Activated naive CD4-positive, alpha-beta T cell treated with anti-CD3 and anti-CD28 coated beads, Interleukin-2, amount 50 U/mL, for 72 hours (primary cell): ENCODE measurements around the gene ATG4C. TPM values are rescaled to one million over a fixed set of nuclear protein-coding genes. Genes with fewer than 3 reads are reported as not detected.
"Not testable (repeated sequence)": the region's sequence is repeated elsewhere in the genome, so short reads cannot be mapped to it uniquely, and the experiment has no call there.

Experiments
- ATAC-seq, 2 donors: fragments of 150-1000 bp; cut with Tn5 transposase; 2 replicates each; pipeline ENCODE4 v1.10.0; 2021; ENCODE audit warnings: mild to moderate bottlenecking in 2 of 2, moderate library complexity in 2 of 2
- DNase-seq, 2 donors: peaks; one replicate each; pipeline ENCODE4 v3.0.0; 2021 to 2022; ENCODE audit warnings: low spot score in 2 of 2
- H3K27ac Mint-ChIP-seq, 2 donors: one replicate each; pipeline ENCODE4 v1.8.0; 2022; ENCODE audit warnings: mild to moderate bottlenecking in 2 of 2, mixed read lengths in 2 of 2
- H3K36me3 Mint-ChIP-seq, 2 donors: one replicate each; pipeline ENCODE4 v1.8.0; 2022; ENCODE audit warnings: mixed read lengths in 2 of 2
- H3K9me3 Mint-ChIP-seq, 2 donors: one replicate each; pipeline ENCODE4 v1.8.0; 2022; ENCODE audit warnings: mixed read lengths in 2 of 2
- total RNA-seq, 2 donors: library from RNA; stranded (reverse); gene quantifications; one replicate each; pipeline ENCODE4 v1.2.3, GENCODE V29; 2022

ATG4C gene
- total RNA-seq, 2 donors from 2014 or later: 11.5 to 18.9 TPM

DNA sequence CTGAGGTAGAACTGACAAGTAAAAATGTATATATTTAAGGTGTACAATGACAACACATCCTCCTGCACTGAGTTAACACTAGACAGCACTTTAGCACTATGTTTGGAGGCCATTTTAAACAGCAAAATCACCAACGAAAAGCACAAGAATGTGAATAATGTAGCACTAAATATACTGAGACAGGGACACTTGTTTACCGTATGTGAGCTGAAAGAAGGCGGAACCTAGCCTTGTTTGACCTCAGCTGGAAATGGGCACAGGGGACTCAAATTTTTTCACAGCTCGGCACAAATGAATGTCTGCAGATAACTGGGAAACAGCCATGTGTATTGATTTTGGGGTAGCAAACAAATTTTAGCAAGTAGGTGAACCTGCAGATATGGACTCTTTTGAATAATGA is 18.0 kb upstream of the ATG4C start:
- Mint-ChIP-seq H3K36me3 (no peaks in the 10 kb centered on the region), H3K9me3 (no peaks in the 10 kb centered on the region), H3K27ac (no peak overlapping the region)
- DNase-seq (no peak), ATAC-seq (no peak)

DNA sequence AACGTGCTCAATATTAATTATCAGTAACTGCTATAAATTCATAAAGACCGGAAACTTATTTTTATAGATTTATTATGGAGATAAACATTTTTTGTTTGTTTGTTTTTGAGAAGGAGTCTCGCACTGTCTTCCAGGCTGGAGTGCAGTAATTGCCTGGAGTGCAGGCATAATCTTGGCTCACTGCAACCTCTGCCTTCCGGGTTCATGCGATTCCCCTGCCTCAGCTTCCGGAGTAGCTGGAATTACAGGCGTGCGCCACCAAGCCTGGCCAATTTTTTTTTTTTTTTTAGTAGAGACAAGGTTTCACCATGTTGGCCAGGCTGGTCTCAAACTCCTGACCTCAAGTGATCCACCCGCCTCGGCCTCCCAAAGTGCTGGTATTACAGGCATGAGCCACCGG is 15.4 kb upstream of the ATG4C start:
- Mint-ChIP-seq H3K9me3 (peaks cover 8 to 13% of the 10 kb centered on the region in 2 donors), H3K36me3 (peaks cover 0 to 13% of the 10 kb centered on the region in 2 donors)
- not testable (repeated sequence) for DNase-seq, H3K27ac Mint-ChIP-seq, ATAC-seq

DNA sequence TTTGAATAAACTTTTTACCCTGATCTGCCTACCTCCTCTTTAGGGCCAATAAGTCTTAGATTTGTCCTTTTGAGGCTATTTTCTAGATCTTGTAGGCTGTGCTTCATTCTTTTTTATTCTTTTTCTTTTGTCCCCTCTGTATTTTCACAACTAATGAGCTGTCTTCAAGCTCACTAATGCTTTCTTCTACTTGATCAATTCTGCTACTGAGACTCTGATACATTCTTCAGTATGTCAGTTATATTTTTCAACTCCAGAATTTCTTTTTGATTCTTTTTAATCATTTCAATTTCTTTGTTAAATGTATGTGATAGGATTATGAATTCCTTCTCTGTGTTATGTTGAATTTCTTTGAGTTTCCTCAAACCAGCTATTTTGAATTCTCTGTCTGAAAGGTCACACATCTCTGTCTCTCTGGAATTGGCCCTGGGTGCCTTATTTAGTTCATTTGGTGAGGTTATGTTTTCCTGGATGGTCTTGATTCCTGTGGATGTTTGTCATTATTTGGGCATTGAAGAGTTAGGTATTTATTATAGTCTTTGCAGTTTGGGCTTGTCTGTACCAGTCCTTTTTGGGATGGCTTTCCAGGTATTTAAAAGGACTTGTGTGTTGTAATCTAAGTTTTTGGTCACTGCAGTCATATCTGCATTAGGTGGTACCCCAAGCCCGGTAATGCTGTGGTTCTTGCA is 11.2 kb upstream of the ATG4C start:
- Mint-ChIP-seq H3K9me3 (peaks cover 19 to 21% of the 10 kb centered on the region in 2 donors), H3K36me3 (peaks cover 0 to 27% of the 10 kb centered on the region in 2 donors), H3K27ac (no peak overlapping the region)
- DNase-seq: no peak
- ATAC-seq: no peak

DNA sequence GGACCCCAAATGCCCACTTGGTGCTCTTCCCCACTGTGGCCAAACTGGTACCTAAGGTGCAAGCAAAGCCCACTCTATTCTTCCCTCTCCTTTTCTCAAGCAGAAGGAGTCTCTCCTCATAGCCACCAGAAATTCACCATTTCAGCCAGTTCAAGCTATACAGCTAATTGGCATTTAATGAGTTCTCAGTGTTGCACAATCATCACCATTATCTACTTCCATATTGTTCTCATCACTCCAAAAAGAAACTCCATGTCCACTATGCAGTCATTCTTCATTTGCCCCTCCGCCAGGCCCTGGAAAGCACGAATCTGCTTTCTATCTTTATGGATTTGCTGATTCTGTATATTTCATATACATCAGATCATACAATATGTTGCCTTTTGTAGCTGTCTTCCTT is 9.9 kb upstream of the ATG4C start:
- DNase-seq: no peak
- H3K36me3 Mint-ChIP-seq: peaks cover 0 to 27% of the 10 kb centered on the region in 2 donors
- no peak overlapping the region for H3K27ac Mint-ChIP-seq
- ATAC-seq: no peak
- peaks cover 19 to 21% of the 10 kb centered on the region in 2 donors for H3K9me3 Mint-ChIP-seq

DNA sequence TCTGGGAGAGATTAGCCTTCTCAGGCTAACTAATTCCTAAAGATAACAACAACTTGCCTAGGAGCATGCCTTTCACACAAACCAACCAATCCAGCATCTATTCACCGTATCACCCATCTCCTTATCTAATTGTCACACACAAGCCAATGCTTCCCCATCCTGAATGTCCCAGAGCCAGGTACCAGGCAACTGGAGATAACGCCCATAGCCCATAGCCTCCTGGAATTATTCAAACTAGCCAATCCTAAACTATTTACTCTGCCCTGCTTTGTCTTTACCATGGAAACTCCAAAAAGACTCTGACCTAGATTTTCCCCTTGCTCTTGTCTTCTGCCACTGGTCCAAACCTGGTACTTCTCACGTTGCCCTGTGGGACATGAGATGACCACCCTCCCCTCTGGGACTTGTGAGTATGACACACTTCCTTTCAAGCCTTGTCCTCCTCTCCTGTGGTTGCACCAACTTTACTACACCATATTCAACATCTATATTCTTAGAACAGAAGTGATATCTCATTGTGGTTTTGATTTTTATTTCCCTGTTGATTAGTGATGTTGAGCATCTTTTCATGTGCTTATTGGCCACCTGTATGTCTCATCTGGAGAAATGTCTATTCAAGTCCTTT is 8.8 kb upstream of the ATG4C start:
- Mint-ChIP-seq H3K27ac (no peak overlapping the region), H3K9me3 (peaks cover 19 to 21% of the 10 kb centered on the region in 2 donors), H3K36me3 (peaks cover 0 to 27% of the 10 kb centered on the region in 2 donors)
- ATAC-seq (no peak), DNase-seq (no peak)

DNA sequence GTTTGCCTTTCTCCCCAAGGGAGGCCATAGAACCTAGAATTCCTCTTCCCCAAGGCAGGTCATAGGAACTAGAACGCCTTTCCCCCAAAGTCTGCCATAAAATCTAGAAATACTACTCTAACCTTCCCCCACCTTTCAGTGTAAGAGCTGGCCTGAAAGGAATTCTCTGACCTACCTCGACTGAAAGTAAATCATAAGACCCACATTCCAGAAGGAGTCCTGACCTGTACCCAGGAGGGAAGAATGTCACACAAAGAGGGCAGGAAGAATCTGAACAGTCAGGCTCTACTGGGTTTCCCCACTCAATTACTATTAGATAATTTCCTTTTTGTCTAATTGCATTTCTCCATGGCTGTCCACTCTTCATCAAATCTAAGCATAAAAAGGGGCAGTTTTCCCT is 5.7 kb upstream of the ATG4C start:
- DNase-seq (no peak), ATAC-seq (no peak)
- no peak overlapping the region for H3K27ac Mint-ChIP-seq
- peaks cover 11% of the 10 kb centered on the region in 2 donors for H3K9me3 Mint-ChIP-seq
- peaks cover 0 to 17% of the 10 kb centered on the region in 2 donors for H3K36me3 Mint-ChIP-seq

DNA sequence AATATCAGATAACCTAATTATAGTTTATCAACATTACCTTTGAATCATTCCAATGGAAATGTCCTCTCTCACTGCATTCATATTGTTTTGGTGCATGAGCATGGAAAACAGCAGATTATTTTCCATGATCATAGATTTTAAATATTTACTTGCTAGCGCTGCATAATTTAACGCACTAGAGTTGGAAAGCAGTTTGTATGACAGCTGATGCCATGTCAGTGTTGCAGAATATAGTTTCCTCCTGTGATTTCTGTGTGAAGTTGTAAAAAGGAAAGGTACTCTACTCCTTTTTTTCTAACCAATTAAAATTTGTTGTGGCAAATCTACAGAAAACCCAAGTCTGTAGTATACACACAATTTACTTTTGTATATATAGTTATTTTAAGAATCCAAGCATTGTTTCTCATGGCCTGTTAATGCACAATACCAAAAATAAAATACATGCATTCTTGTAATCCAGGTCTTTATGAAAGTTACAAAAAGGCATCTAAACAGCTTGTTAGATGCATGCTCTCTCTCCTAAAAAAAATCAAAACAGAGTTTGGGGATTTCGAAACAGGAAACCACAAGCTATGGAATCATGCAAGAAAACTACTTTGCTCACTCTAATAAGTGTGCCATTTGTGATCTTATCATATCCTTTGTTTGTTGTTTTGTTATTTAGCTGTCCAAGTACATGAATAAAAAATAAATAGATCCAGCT is 1.9 kb upstream of the ATG4C start:
- no peak for DNase-seq
- no peak for ATAC-seq
- Mint-ChIP-seq H3K9me3 (no peaks in the 10 kb centered on the region), H3K36me3 (no peaks in the 10 kb centered on the region), H3K27ac (no peak overlapping the region)

DNA sequence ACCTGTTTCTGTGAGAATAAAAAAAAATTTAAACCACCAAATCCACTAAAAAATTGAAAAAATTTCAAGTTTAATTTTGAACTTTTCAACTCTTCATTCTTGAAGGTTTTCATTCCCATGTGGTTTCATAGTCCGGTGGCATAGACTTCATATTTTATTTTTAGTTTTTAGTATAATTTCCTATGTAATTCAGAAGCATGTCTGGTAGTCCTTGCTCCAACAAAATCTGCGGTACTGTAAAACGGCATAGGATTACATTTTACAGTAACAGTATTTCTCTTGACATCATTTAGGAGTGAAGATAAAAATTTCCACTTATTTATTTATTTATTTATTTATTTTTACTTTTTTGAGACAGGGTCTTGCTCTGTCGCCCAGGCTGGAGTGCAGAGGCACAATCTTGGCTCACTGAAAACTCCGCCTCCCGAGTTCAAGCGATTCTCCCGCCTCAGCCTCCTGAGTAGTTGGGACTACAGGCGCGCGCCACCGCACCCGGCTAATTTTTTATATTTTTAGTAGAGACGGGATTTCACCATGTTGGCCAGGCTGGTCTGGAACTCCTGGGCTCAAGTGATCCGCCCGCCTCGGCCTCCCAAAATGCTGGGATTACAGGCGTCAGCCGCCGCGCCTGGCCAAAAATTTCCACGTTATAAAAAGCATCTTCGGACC is 1.3 kb upstream of the ATG4C start:
- not testable (repeated sequence) for DNase-seq, ATAC-seq, H3K9me3 Mint-ChIP-seq, H3K27ac Mint-ChIP-seq, H3K36me3 Mint-ChIP-seq

DNA sequence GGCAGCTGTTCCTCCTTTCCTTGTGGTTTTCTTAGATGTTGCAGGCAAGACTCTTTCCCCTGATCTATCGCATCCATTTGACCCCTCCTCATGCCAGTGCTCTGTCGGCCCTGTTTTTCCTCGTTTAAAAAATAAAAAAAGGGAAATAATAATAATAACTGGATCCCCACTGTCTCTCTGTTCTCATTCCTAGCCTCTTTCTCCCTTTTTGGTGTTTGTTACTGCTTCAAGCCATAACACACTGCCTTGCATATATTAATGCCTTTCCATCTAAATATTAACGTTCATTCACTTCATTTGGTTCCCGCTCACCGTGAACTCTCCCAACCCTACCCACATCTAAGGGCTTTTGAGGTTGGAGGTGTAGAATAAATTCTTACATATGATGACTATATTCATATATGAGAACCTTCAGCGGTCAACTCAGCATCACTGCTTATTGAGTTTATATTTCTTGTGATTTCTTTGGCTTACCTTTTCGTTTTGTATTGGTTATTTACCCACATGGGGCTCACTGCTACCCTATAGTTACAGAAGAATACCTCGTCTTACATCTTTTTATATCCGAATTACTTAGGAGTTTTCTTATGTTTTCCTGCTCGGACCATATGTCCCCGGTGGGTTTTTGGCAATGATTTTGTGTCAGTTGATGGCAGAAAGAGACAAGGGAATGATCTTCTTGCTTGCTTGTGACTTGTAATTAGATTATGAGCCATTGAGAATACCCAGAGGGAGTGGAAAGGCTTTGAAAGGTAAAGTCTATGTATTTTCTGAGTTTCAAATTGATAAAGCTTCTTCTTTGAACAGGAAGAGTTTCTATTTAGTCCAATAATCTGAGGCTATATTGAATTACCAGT is 805 bp downstream of the ATG4C start:
- peak in 1 of 2 donors; percentile 9 for ATAC-seq
- no peaks in the 10 kb centered on the region for H3K36me3 Mint-ChIP-seq
- DNase-seq: peak in 1 of 2 donors; percentile 19
- H3K27ac Mint-ChIP-seq: no peak overlapping the region
- no peaks in the 10 kb centered on the region for H3K9me3 Mint-ChIP-seq

DNA sequence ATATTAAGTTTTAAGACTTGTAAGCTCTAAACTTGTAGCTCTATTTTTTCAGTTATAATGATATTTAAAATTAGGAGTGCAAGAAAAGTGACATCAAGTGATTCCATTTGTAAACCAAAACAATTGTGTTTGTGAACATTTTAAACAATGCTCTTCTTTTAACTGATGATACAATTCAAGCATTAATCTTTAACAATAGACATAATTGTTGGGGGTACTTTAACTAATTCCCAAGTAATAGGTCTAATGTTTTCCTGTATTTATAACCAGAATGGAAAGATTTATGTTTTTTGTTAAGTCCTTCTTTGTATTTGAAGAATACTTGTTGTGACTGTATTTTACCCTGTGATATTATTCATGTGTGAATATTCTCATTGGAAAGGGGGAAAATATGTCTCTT is 6.8 kb downstream of the ATG4C start:
- DNase-seq (no peak), ATAC-seq (no peak)
- Mint-ChIP-seq H3K9me3 (no peaks in the 10 kb centered on the region), H3K27ac (no peak overlapping the region), H3K36me3 (no peaks in the 10 kb centered on the region)

DNA sequence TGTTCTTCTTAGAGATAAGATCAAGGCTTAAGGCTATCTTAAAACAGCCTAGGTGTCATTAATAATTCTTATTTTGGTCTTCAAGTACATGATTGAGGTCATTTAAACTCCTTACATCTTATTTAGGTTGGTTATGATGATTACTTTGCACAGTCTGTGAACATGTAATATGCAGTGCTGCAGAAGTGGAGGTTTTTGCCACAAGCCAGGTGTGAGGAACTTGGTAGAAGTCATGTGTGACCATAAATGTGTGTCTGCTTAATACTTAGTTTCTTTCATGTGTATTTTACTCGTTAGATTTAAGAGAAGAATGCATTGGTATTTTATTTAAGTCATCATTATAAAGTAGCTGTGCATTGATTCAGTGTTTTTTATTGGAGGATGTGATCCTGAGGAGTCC is 10.1 kb downstream of the ATG4C start:
- H3K9me3 Mint-ChIP-seq: no peaks in the 10 kb centered on the region
- DNase-seq: no peak
- no peaks in the 10 kb centered on the region for H3K36me3 Mint-ChIP-seq
- no peak for ATAC-seq
- no peak overlapping the region for H3K27ac Mint-ChIP-seq

DNA sequence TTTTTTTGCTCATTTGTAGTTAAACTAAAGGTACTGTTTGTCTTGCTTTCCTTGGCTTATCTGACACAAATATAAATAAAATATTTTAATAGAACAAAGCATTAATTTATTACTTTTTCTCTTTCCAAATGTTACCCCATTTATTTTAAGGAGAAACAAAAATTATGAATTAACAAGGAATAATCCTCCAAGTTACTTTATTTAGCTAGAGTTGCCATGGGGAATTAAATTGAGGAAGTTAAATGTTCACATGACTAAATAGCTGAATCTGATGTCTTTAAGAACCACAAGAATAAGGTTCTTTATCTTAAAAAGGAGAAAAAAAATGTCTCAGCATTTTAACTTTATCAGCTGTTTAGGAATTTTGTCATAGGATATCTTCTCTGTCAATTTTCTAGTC is 12.3 kb downstream of the ATG4C start:
- no peak for ATAC-seq

DNA sequence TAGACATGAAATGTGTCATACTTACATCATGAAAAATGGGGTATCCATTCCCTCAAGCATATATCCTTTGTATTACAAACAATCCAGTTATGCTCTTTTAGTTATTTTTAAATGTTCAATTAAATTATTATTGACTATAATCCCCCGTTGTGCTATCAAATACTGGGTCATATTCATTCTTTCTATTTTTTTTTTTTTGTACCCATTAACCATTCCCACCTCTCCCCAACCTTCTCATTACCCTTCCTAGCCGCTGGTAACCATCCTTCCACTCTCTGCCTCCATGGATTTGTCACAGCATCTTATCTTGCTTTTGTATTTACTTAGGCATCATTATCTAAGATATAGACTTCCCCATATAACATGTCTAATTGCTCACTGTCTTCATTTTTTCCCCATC is 15.8 kb downstream of the ATG4C start:
- ATAC-seq (no peak), DNase-seq (no peak)
- peaks cover 0 to 5% of the 10 kb centered on the region in 2 donors for H3K36me3 Mint-ChIP-seq
- H3K27ac Mint-ChIP-seq: no peak overlapping the region
- H3K9me3 Mint-ChIP-seq: no peaks in the 10 kb centered on the region

More for the DNA sequence above, 12.3 kb downstream of the ATG4C start:
- Mint-ChIP-seq H3K27ac (no peak overlapping the region), H3K36me3 (no peaks in the 10 kb centered on the region), H3K9me3 (no peaks in the 10 kb centered on the region)
- DNase-seq: no peak

DNA sequence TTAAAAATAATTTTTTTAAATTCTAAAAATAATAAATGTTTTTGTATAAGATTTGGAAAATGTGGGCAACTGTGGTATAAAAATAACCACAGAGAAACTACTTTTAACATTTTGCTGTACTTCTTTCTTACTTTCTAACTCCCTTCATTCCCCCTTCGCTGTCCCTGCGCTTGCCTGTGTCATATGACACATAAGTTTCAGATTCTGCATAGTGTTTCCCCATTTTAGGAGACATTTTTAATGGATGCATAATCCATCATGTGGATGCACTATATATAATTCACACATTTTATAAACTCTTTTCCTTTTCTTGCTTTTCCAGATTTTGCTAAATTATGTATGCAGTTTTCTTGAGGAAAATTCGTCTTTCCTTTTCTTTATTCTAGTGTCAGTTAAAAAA is 16.3 kb downstream of the ATG4C start:
- no peak for ATAC-seq
- Mint-ChIP-seq H3K36me3 (peaks cover 0 to 5% of the 10 kb centered on the region in 2 donors), H3K27ac (peak overlapping the region in 1 of 2 donors; percentile 15)

DNA sequence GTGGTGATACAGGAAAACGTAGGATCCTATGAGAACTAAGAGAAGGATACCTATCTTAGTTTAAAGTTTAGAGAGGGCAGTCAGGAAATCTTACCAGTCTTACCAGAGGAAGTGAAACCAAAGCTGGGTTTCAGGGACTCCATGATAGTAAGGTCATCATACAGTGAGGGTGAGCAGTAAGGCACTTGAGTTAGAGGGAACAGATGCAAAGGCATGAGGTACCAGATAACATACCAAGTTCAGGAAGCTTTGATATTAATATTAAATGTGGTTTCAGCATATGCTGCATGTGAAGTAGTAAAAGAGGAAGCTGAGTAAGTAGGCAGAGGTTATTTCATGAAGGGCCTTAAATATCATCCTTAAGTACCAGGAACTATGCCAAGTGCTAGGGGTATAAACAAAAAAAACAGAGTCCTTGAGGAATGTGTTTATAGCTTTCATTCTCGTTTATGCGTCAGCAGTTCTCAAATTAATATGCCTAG is 16.9 kb downstream of the ATG4C start:
- peaks cover 2 to 5% of the 10 kb centered on the region in 2 donors for H3K36me3 Mint-ChIP-seq
- ATAC-seq (peak; percentile 54 to 79), DNase-seq (no peak)
- peak overlapping the region in 1 of 2 donors; percentile 15 for H3K27ac Mint-ChIP-seq
- H3K9me3 Mint-ChIP-seq: no peaks in the 10 kb centered on the region

More for the DNA sequence above, 16.3 kb downstream of the ATG4C start:
- no peak for DNase-seq
- H3K9me3 Mint-ChIP-seq: no peaks in the 10 kb centered on the region

DNA sequence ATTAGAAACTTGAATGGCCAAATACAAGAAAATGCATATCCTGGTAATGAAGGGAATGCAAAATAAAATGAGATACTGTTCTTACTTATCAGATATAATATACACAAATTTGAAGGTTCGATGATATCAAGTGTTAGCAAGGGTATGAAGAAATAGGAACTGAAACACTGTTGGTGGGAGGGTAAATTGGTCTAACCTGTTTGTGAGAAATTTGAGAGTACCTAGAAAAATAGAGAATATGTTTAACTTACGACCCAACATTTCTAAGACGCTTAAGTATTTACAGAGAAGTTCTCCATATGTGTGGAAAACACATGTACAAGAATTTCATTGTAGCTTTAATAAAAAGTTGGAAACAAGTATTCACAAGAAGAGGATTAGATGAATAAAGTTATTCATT is 25.9 kb downstream of the ATG4C start:
- Mint-ChIP-seq H3K27ac (no peak overlapping the region), H3K36me3 (peaks cover 12 to 16% of the 10 kb centered on the region in 2 donors), H3K9me3 (no peaks in the 10 kb centered on the region)
- DNase-seq (no peak), ATAC-seq (no peak)
